Trophoblast cell (in vitro differentiated cells and primary cell): ENCODE data around the gene RUVBL2.
"Not testable (repeated sequence)": the region's sequence is repeated elsewhere in the genome, so short reads cannot be mapped to it uniquely, and the experiment has no call there.

Source experiments
- DNase-seq, 2 donors: peaks; one replicate each; pipeline ENCODE4 v3.0.0-alpha.2; 2016
- H2AFZ ChIP-seq: 2 replicates; pipeline ENCODE4 v1.6.1; 2013; ENCODE audit warnings: low read length, moderate library complexity, mild to moderate bottlenecking; ENCODE audit not compliant: insufficient read depth, poor library complexity
- H2AK5ac ChIP-seq: 2 replicates; pipeline ENCODE4 v1.6.1; 2013; ENCODE audit warnings: mild to moderate bottlenecking, low read length
- H2BK120ac ChIP-seq: 2 replicates; pipeline ENCODE4 v1.6.1; 2013; ENCODE audit warnings: low read length, mild to moderate bottlenecking, moderate library complexity; ENCODE audit not compliant: insufficient read depth, poor library complexity
- H2BK12ac ChIP-seq: 2 replicates; pipeline ENCODE4 v1.6.1; 2013; ENCODE audit warnings: mild to moderate bottlenecking, low read length, moderate library complexity
- H2BK5ac ChIP-seq: 2 replicates; pipeline ENCODE4 v1.6.1; 2013; ENCODE audit warnings: low read length, low read depth, moderate library complexity, mild to moderate bottlenecking; ENCODE audit not compliant: poor library complexity
- H3K14ac ChIP-seq: 2 replicates; pipeline ENCODE4 v1.6.1; 2013; ENCODE audit warnings: mild to moderate bottlenecking, low read length
- H3K18ac ChIP-seq: 2 replicates; pipeline ENCODE4 v1.6.1; 2013; ENCODE audit warnings: mild to moderate bottlenecking, low read length
- H3K23ac ChIP-seq: 2 replicates; pipeline ENCODE4 v1.6.1; 2013; ENCODE audit warnings: low read length
- H3K27ac ChIP-seq: 2 replicates; pipeline ENCODE4 v1.5.1; 2013; ENCODE audit warnings: low read depth, mild to moderate bottlenecking, inconsistent platforms, low read length, moderate library complexity
- H3K27me3 ChIP-seq: 2 replicates; pipeline ENCODE4 v1.6.1; 2013; ENCODE audit warnings: inconsistent platforms, mild to moderate bottlenecking, low read length, moderate library complexity; ENCODE audit not compliant: insufficient read depth
- H3K36me3 ChIP-seq, 2 experiments: 1 replicate in 1 of 2; 2 replicates in 1 of 2; pipeline ENCODE4 v1.6.1; 2013; ENCODE audit warnings: low read length in 2 of 2, mild to moderate bottlenecking in 2 of 2, moderate library complexity in 1 of 2; ENCODE audit not compliant: insufficient read depth in 2 of 2, control insufficient read depth in 1 of 2
- H3K4ac ChIP-seq: 2 replicates; pipeline ENCODE4 v1.6.1; 2013; ENCODE audit warnings: low read depth, mild to moderate bottlenecking, low read length, moderate library complexity
- H3K4me1 ChIP-seq, 2 experiments: 1 replicate in 1 of 2; 2 replicates in 1 of 2; pipeline ENCODE4 v1.6.1; 2013; ENCODE audit warnings: low read length in 2 of 2, mild to moderate bottlenecking in 2 of 2, moderate library complexity in 1 of 2; ENCODE audit not compliant: insufficient read depth in 2 of 2, control insufficient read depth in 1 of 2
- H3K4me2 ChIP-seq: 2 replicates; pipeline ENCODE4 v1.6.1; 2013; ENCODE audit warnings: inconsistent platforms, mild to moderate bottlenecking, low read length, moderate library complexity
- H3K4me3 ChIP-seq: 2 replicates; pipeline ENCODE4 v1.5.1; 2013; ENCODE audit warnings: mild to moderate bottlenecking, low read depth, low read length, inconsistent platforms
- H3K79me1 ChIP-seq: one replicate; pipeline ENCODE4 v1.6.1; 2013; ENCODE audit warnings: low read length
- H3K79me2 ChIP-seq: 2 replicates; pipeline ENCODE4 v1.6.1; 2013; ENCODE audit warnings: low read length, mild to moderate bottlenecking; ENCODE audit not compliant: control insufficient read depth, insufficient read depth, poor library complexity
- H3K9ac ChIP-seq: 2 replicates; pipeline ENCODE4 v1.6.1; 2013; ENCODE audit warnings: mild to moderate bottlenecking, low read length
- H3K9me3 ChIP-seq: 2 replicates; pipeline ENCODE4 v1.6.1; 2013; ENCODE audit warnings: low read depth, mild to moderate bottlenecking, control low read depth, inconsistent platforms, low read length; ENCODE audit not compliant: insufficient read depth
- H4K12ac ChIP-seq: 2 replicates; pipeline ENCODE4 v1.6.1; 2013; ENCODE audit warnings: low read depth, mild to moderate bottlenecking, low read length, moderate library complexity
- H4K8ac ChIP-seq: 2 replicates; pipeline ENCODE4 v1.6.1; 2013; ENCODE audit warnings: low read depth, mild to moderate bottlenecking, low read length, moderate library complexity
- H4K91ac ChIP-seq: one replicate; pipeline ENCODE4 v1.6.1; 2013; ENCODE audit warnings: low read depth, mild to moderate bottlenecking, low read length, moderate library complexity
- WGBS: extraction: QIAGEN DNeasy Blood & Tissue Kit; methylation state at CpG from one replicate; pipeline ENCODE4 v1.1.7; 2013; ENCODE audit warnings: missing lambda C conversion rate; ENCODE audit not compliant: insufficient read length, insufficient coverage; ENCODE audit errors: extremely low coverage; 5-methylcytosine and 5-hydroxymethylcytosine counted together

The RUVBL2 gene

DNA sequence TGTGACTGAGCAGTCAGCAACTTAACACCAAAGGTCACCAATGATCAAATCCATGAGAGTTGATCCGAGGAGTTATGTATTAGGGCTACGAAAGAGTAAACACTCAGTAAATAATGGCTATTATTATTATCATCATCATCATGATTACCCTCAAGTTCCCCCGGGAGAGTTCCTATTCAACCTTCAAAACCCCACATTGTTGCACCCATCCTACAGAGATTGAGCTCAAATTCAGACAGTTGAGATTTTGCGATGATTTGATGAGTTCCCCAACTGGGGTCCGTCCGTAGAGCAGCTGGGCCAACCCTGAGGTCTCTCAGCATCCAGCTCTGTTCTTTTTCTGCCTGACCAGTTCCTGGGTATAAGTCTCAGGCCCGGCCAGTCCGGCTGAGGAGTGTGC lies 44.4 kb downstream of the RUVBL2 start:
- H3K4me2 ChIP-seq, H3K4me1 ChIP-seq, H3K14ac ChIP-seq, H2BK12ac ChIP-seq, H3K79me1 ChIP-seq, H2AFZ ChIP-seq, H3K9ac ChIP-seq, H2BK120ac ChIP-seq, H3K18ac ChIP-seq, H3K23ac ChIP-seq, H4K8ac ChIP-seq, H3K27ac ChIP-seq, H3K4me3 ChIP-seq, H4K91ac ChIP-seq, H3K9me3 ChIP-seq, H4K12ac ChIP-seq, H3K4ac ChIP-seq, H2AK5ac ChIP-seq, H3K79me2 ChIP-seq, DNase-seq, H2BK5ac ChIP-seq, H3K27me3 ChIP-seq, H3K36me3 ChIP-seq: not testable (repeated sequence)
- WGBS = no CpG with 5 or more reads among the region's 8 CpGs

DNA sequence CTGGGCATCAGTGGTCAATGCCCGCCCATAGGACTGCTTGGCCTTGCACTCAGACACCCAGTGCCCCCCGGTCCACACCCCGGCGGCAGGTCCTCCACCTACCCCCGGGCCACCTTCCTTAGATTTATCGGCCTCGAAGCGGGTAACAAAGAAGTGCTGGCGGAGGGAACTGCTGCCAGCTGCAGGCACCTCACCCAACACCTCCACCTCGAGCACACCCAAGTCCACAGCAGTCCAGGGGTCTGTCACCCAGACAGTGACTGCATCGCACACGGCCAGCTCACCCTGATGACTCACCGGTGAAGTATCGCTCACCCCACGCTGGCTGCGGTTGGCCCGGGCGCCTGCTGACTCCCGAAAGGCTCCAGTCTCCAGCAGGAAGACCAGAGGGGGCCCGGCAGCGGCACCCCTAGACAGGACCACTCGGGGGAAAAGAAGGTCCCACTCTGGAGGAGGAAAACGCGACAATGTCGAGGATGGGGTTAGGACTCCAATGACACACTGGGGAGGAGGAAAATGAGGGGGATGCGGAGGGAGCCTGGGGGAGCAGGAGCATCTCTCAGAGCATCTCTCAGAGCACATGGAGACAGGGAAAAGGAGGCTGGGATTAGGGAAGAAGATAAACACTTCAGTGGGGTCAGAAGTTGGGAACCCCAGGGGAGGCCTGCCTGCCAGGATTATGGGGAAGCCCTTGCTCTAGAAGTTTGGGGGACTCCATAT lies 45.0 kb downstream of the RUVBL2 start:
- not testable (repeated sequence) for H3K79me2 ChIP-seq, DNase-seq, H3K27me3 ChIP-seq, H3K4me3 ChIP-seq, H3K14ac ChIP-seq, H3K27ac ChIP-seq, H4K8ac ChIP-seq, H3K79me1 ChIP-seq, H3K9ac ChIP-seq, H2AFZ ChIP-seq, H3K4me1 ChIP-seq, H3K4me2 ChIP-seq, H2BK5ac ChIP-seq, H4K12ac ChIP-seq, H3K36me3 ChIP-seq, H2BK12ac ChIP-seq, H3K23ac ChIP-seq, H3K18ac ChIP-seq, H3K9me3 ChIP-seq, H2AK5ac ChIP-seq, H3K4ac ChIP-seq
- Histone ChIP-seq H4K91ac (peak overlapping the region; percentile 1), H2BK120ac (peak overlapping the region; percentile 22)
- WGBS = no CpG with 5 or more reads among the region's 26 CpGs

DNA sequence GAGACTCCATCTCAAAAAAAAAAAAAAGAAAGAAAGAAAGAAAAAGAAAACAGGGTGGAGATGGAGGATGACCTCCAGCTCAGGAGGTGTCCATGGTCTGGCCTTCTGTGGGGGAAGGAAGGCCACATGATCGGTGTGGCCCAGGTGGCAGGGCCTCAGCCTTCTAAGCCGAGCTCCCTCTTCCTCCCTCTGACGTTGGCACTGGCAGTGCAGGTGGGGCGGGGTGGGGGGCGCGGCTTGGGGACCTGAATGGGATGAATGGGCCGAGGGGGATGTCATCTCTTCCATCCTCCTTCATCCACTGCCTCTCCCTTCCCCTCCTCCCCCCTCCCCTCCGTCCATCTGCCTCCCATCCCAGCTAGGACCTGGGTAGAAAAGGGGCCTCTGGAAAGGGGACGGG lies 46.0 kb downstream of the RUVBL2 start:
- H3K4me2 ChIP-seq, H4K91ac ChIP-seq, H3K4ac ChIP-seq, H2AK5ac ChIP-seq, H3K4me1 ChIP-seq, H2AFZ ChIP-seq, H3K14ac ChIP-seq, H3K18ac ChIP-seq, H4K8ac ChIP-seq, H4K12ac ChIP-seq, H2BK120ac ChIP-seq, H3K9me3 ChIP-seq, DNase-seq, H3K23ac ChIP-seq, H2BK5ac ChIP-seq, H3K27me3 ChIP-seq, H3K4me3 ChIP-seq, H2BK12ac ChIP-seq, H3K9ac ChIP-seq, H3K36me3 ChIP-seq, H3K27ac ChIP-seq, H3K79me2 ChIP-seq, H3K79me1 ChIP-seq: not testable (repeated sequence)
- no CpG with 5 or more reads among the region's 9 CpGs for WGBS

DNA sequence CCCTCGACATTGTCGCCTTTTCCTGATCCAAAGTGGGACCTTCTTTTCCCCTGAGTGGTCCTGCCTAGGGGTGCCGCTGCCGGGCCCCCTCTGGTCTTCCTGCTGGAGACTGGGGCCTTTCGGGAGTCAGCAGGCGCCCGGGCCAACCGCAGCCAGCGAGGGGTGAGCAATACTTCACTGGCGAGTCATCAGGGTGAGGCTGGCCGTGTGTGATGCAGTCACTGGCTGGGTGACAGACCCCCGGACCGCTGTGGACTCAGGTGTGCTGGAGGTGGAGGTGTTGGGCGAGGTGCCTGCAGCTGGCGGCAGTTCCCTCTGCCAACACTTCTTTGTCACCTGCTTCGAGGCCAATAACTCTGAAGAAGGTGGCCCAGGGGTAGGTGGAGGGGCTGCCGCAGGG lies 48.5 kb downstream of the RUVBL2 start:
- no peak overlapping the region for H2AK5ac ChIP-seq
- H4K91ac ChIP-seq = no peak overlapping the region
- H3K27ac ChIP-seq = no peak overlapping the region
- H2BK12ac ChIP-seq = no peak overlapping the region
- no peak overlapping the region for H4K8ac ChIP-seq
- no peak overlapping the region for H3K14ac ChIP-seq
- no peak for DNase-seq
- no CpG with 5 or more reads among the region's 17 CpGs for WGBS
- H3K9ac ChIP-seq = no peak overlapping the region
- H3K79me2 ChIP-seq = no peaks in the 10 kb centered on the region
- H3K23ac ChIP-seq = no peak overlapping the region
- H3K18ac ChIP-seq = no peak overlapping the region
- no peak overlapping the region for H2AFZ ChIP-seq
- no peaks in the 10 kb centered on the region for H3K36me3 ChIP-seq
- H3K9me3 ChIP-seq = no peaks in the 10 kb centered on the region
- no peak overlapping the region for H3K4me2 ChIP-seq
- no peaks in the 10 kb centered on the region for H3K79me1 ChIP-seq
- no peak overlapping the region for H3K4me3 ChIP-seq
- no peak overlapping the region for H2BK5ac ChIP-seq
- no peaks in the 10 kb centered on the region for H3K4me1 ChIP-seq
- H3K27me3 ChIP-seq = no peaks in the 10 kb centered on the region
- H3K4ac ChIP-seq = no peak overlapping the region
- H4K12ac ChIP-seq = no peak overlapping the region
- no peak overlapping the region for H2BK120ac ChIP-seq
